Smooth muscle cell (in vitro differentiated cells): ENCODE results near the gene CFAP68. TPM values are rescaled to one million over a fixed set of nuclear protein-coding genes. Genes with fewer than 3 reads are reported as not detected.

Experiments
- DNase-seq: peaks from one replicate; lab custom pipeline; 2025; ENCODE audit not compliant: unreplicated experiment; lab: John Stamatoyannopoulos, UW
- H2AFZ ChIP-seq: fragments of 200-600 bp; sonication (generic); 2 replicates; pipeline ENCODE4 v1.6.0; 2016; ENCODE audit warnings: antibody characterized with exemption, low read depth, mild to moderate bottlenecking
- H3F3A ChIP-seq: fragments of 200-600 bp; sonication (generic); 2 replicates; pipeline ENCODE4 v1.6.0; 2017; ENCODE audit warnings: antibody characterized with exemption, low read depth
- H3K27ac ChIP-seq: fragments of 200-600 bp; sonication (generic); 2 replicates; pipeline ENCODE4 v1.5.1; 2016; ENCODE audit warnings: low read depth, mild to moderate bottlenecking
- H3K27me3 ChIP-seq: fragments of 200-600 bp; sonication (generic); 2 replicates; pipeline ENCODE4 v1.6.1; 2016; ENCODE audit warnings: low read depth, mild to moderate bottlenecking
- H3K36me3 ChIP-seq: fragments of 200-600 bp; sonication (generic); 2 replicates; pipeline ENCODE4 v1.5.1; 2016; ENCODE audit warnings: low read depth
- H3K4me1 ChIP-seq: fragments of 200-600 bp; sonication (generic); 2 replicates; pipeline ENCODE4 v1.5.1; 2016; ENCODE audit warnings: low read depth
- H3K4me2 ChIP-seq: fragments of 200-600 bp; sonication (generic); 2 replicates; pipeline ENCODE4 v1.6.0; 2016; ENCODE audit warnings: mild to moderate bottlenecking
- H3K4me3 ChIP-seq: fragments of 200-600 bp; sonication (generic); 2 replicates; pipeline ENCODE4 v1.5.1; 2016; ENCODE audit warnings: mild to moderate bottlenecking
- H3K79me2 ChIP-seq: fragments of 200-600 bp; sonication (generic); 2 replicates; pipeline ENCODE4 v1.6.0; 2016; ENCODE audit warnings: low read depth, mild to moderate bottlenecking
- H3K9ac ChIP-seq: fragments of 200-600 bp; sonication (generic); 2 replicates; pipeline ENCODE4 v1.6.0; 2016; ENCODE audit warnings: low read depth
- H3K9me3 ChIP-seq: fragments of 200-600 bp; sonication (generic); replicated peaks from 2 replicates; pipeline ENCODE4 v1.5.1; 2016; ENCODE audit warnings: low read depth
- H4K20me1 ChIP-seq: fragments of 200-600 bp; sonication (generic); 2 replicates; pipeline ENCODE4 v1.6.0; 2016; ENCODE audit warnings: low read depth
- WGBS: methylation state at CpG from one replicate; pipeline ENCODE4 v1.1.7; 2016; ENCODE audit warnings: low lambda C conversion rate; 5-methylcytosine and 5-hydroxymethylcytosine counted together
- polyA plus RNA-seq: library from polyadenylated mRNA; unstranded; fragments of >200 nt; fragmentation: Nextera tagmentation; extraction: Ambion mirVana; gene quantifications from 2 replicates; pipeline ENCODE4 v1.2.1, GENCODE V29; 2016
- small RNA-seq: library from RNA; depleted of rRNA; stranded (forward); fragments of <200 nt; gene quantifications from one replicate; pipeline ENCODE3, GENCODE V24; 2014
- total RNA-seq: library from RNA; depleted of rRNA; stranded (reverse); fragments of >200 nt; gene quantifications from 2 replicates; pipeline ENCODE4 v1.2.3, GENCODE V29; 2014
- TF ChIP-seq, protein P1 (sequence below): fragments of 200-600 bp; sonication (generic); IDR thresholded peaks from 2 replicates; pipeline ENCODE4 v1.5.1; 2017; ENCODE audit warnings: borderline replicate concordance, mild to moderate bottlenecking, antibody characterized with exemption; ENCODE audit not compliant: insufficient read depth, poor library complexity, severe bottlenecking

The CFAP68 gene
- total and polyA plus RNA-seq, 2 experiments from 2014 or later, result 2.7 to 17.6 TPM

DNA sequence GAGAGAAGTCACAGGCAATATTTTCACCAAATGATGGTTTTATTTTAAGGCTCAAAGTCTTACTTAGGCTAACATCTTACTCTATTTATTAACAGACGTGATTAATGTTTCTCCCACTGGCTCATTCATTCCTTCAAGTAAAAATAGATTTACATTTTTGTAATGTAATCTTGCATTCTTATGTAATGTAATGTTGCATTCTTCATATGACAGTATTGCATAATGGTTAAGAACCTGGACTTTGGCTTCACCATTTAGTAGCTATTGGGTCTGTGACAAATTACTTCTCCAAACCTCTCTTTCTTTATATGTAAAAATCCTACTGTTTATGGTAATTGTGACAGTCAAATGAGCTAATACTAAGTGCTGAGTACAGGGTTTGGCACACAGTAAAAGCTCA lies 54.5 kb downstream of the CFAP68 start:
- Histone ChIP-seq H3K4me3 (no peak overlapping the region), H3K36me3 (no peaks in the 10 kb centered on the region), H3K79me2 (no peaks in the 10 kb centered on the region), H3K4me1 (peaks cover 31% of the 10 kb centered on the region), H3K27me3 (no peaks in the 10 kb centered on the region), H3K4me2 (no peak overlapping the region), H3K27ac (peak overlapping the region; percentile 97), H4K20me1 (no peaks in the 10 kb centered on the region), H3K9ac (no peak overlapping the region), H2AFZ (no peak overlapping the region), H3K9me3 (no peaks in the 10 kb centered on the region), H3F3A (peaks cover 46% of the 10 kb centered on the region)
- DNase-seq, result no peak
- TF ChIP-seq, protein P1, sequence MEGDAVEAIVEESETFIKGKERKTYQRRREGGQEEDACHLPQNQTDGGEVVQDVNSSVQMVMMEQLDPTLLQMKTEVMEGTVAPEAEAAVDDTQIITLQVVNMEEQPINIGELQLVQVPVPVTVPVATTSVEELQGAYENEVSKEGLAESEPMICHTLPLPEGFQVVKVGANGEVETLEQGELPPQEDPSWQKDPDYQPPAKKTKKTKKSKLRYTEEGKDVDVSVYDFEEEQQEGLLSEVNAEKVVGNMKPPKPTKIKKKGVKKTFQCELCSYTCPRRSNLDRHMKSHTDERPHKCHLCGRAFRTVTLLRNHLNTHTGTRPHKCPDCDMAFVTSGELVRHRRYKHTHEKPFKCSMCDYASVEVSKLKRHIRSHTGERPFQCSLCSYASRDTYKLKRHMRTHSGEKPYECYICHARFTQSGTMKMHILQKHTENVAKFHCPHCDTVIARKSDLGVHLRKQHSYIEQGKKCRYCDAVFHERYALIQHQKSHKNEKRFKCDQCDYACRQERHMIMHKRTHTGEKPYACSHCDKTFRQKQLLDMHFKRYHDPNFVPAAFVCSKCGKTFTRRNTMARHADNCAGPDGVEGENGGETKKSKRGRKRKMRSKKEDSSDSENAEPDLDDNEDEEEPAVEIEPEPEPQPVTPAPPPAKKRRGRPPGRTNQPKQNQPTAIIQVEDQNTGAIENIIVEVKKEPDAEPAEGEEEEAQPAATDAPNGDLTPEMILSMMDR, result no peak
- WGBS, result 61% methylated on average over 1 of the region's 1 CpG

DNA sequence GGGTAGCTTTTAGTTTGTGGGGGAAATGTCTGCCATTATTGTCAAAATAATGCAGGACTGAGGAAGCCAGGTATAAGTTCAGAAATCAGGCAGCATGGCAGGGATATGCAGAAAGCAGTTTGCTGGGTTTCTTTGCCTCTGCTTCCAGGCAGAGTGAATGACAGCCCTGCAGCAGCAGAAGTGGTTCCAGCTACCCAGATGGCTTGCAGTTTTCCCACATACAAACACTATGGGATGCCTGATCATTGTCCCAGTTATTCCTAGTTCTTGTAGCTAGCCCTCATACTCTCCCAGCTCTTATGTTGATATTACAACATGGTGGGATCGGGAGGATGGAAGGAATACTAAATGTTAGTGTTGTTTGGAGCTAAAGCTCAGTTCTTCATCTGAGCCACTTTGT lies 55.0 kb downstream of the CFAP68 start:
- H3K36me3 ChIP-seq, result no peaks in the 10 kb centered on the region
- H3K4me1 ChIP-seq, result peaks cover 35% of the 10 kb centered on the region
- H3K9me3 ChIP-seq, result no peaks in the 10 kb centered on the region
- TF ChIP-seq, protein P1, result no peak
- no peaks in the 10 kb centered on the region for H3K79me2 ChIP-seq
- no peak overlapping the region for H3K4me3 ChIP-seq
- no peaks in the 10 kb centered on the region for H4K20me1 ChIP-seq
- 88% methylated on average over 1 of the region's 1 CpG for WGBS
- H3K27ac ChIP-seq, result peak overlapping the region; percentile 97
- DNase-seq, result no peak
- no peak overlapping the region for H3K9ac ChIP-seq
- H2AFZ ChIP-seq, result no peak overlapping the region
- no peak overlapping the region for H3K4me2 ChIP-seq
- H3F3A ChIP-seq, result peaks cover 50% of the 10 kb centered on the region
- H3K27me3 ChIP-seq, result no peaks in the 10 kb centered on the region

Small RNA genes lying within 50 kb of the gene (small RNA-seq; reads per million reads assigned to genes)
- gene C11orf52, result not detected
- 0.08 reads per million for gene GNG5P3
- not detected for gene RNA5SP351
- 4.4 reads per million, percentile 60 among the genes with 10 or more reads in this experiment for gene RPL37AP8

Other genes starting within 250 kb of the CFAP68 start
- 29.5 and 40.2 TPM in 2 replicates for gene PPP2R1B, start 113.2 kb upstream of the CFAP68 start, total RNA-seq
- 13.1 and 21.9 TPM in 2 replicates for gene PPP2R1B, start 113.2 kb upstream of the CFAP68 start, polyA plus RNA-seq
- 97.2 and 116 TPM in 2 replicates for gene ALG9, start 8.0 kb upstream of the CFAP68 start, total RNA-seq
- gene ALG9, start 8.0 kb upstream of the CFAP68 start, polyA plus RNA-seq, result 70.5 and 73.2 TPM in 2 replicates
- gene FDXACB1, start 376 bp upstream of the CFAP68 start, total RNA-seq, result 2.1 and 2.3 TPM in 2 replicates
- gene FDXACB1, start 376 bp upstream of the CFAP68 start, polyA plus RNA-seq, result 1.3 and 2.1 TPM in 2 replicates
- 26.6 and 47.4 TPM in 2 replicates for gene CRYAB, start 32.2 kb downstream of the CFAP68 start, total RNA-seq
- gene CRYAB, start 32.2 kb downstream of the CFAP68 start, polyA plus RNA-seq, result 97.4 and 125 TPM in 2 replicates
- gene HSPB2, start 33.2 kb downstream of the CFAP68 start, total RNA-seq, result not detected in 2 replicates
- gene HSPB2, start 33.2 kb downstream of the CFAP68 start, polyA plus RNA-seq, result 0.18 and 0.87 TPM in 2 replicates
- gene C11orf52, start 39.4 kb downstream of the CFAP68 start, total RNA-seq, result 0.90 and 3.0 TPM in 2 replicates
- gene C11orf52, start 39.4 kb downstream of the CFAP68 start, polyA plus RNA-seq, result 0.64 and 1.2 TPM in 2 replicates
- gene DIXDC1, start 57.8 kb downstream of the CFAP68 start, total RNA-seq, result 19.7 and 24.8 TPM in 2 replicates
- gene DIXDC1, start 57.8 kb downstream of the CFAP68 start, polyA plus RNA-seq, result 11.9 and 12.4 TPM in 2 replicates
- gene DLAT, start 145.9 kb downstream of the CFAP68 start, total RNA-seq, result 23.6 and 39.5 TPM in 2 replicates
- 19.2 and 23.8 TPM in 2 replicates for gene DLAT, start 145.9 kb downstream of the CFAP68 start, polyA plus RNA-seq
- gene PIH1D2, start 194.5 kb downstream of the CFAP68 start, total RNA-seq, result 0.18 and 1.7 TPM in 2 replicates
- gene PIH1D2, start 194.5 kb downstream of the CFAP68 start, polyA plus RNA-seq, result 0.82 and 1.0 TPM in 2 replicates
- 19.9 and 22.0 TPM in 2 replicates for gene NKAPD1, start 194.8 kb downstream of the CFAP68 start, total RNA-seq
- gene NKAPD1, start 194.8 kb downstream of the CFAP68 start, polyA plus RNA-seq, result 9.2 and 16.2 TPM in 2 replicates
- 31.9 and 55.7 TPM in 2 replicates for gene TIMM8B, start 207.2 kb downstream of the CFAP68 start, total RNA-seq
- gene TIMM8B, start 207.2 kb downstream of the CFAP68 start, polyA plus RNA-seq, result 79.8 and 87.5 TPM in 2 replicates
- 91.6 and 120 TPM in 2 replicates for gene SDHD, start 207.3 kb downstream of the CFAP68 start, total RNA-seq
- 95.9 and 103 TPM in 2 replicates for gene SDHD, start 207.3 kb downstream of the CFAP68 start, polyA plus RNA-seq